PFSK-1 (cell line): Measurements from ENCODE around the gene NPIPB2.

Experiments used
- FOXP2 ChIP-seq: optimal IDR thresholded peaks from 2 replicates; pipeline ENCODE3; 2011; ENCODE audit warnings: borderline replicate concordance, control low read depth, inconsistent platforms; ENCODE audit not compliant: insufficient read depth; ENCODE audit errors: extremely low read length, extremely low read depth
- POLR2AphosphoS5 ChIP-seq: IDR thresholded peaks from 2 replicates; pipeline ENCODE4 v1.6.1; 2012; ENCODE audit warnings: low read depth, mild to moderate bottlenecking, control low read depth, low read length, moderate library complexity
- REST ChIP-seq, 2 experiments: IDR thresholded peaks; 2 replicates each; pipeline versions ENCODE4 v1.6.1 to v1.8.0; 2011 to 2012; ENCODE audit warnings: low read depth in 2 of 2, low read length in 2 of 2, control low read depth in 1 of 2, inconsistent platforms in 1 of 2, mild to moderate bottlenecking in 1 of 2, moderate library complexity in 1 of 2; ENCODE audit not compliant: insufficient read depth in 1 of 2
- SIN3A ChIP-seq: IDR thresholded peaks from 2 replicates; pipeline ENCODE4 v1.6.1; 2012; ENCODE audit warnings: mild to moderate bottlenecking, low read length, moderate library complexity, borderline replicate concordance; ENCODE audit not compliant: insufficient read depth
- TAF1 ChIP-seq: IDR thresholded peaks from 2 replicates; pipeline ENCODE4 v1.6.1; 2012; ENCODE audit warnings: low read length, control low read depth, borderline replicate concordance; ENCODE audit not compliant: insufficient read depth

NPIPB2 gene

GRCh38 chr16:11955713-11956123 is 13.9 kb upstream of the NPIPB2 start:
- TF ChIP-seq REST (IDR thresholded peaks at IDR 0.05; ENCODE audit: insufficient read depth in 1 of 2, low read depth in 2 of 2, low read length in 2 of 2), result no peak
- no peak for TF ChIP-seq FOXP2
- TF ChIP-seq TAF1, result no peak
- no peak for TF ChIP-seq POLR2AphosphoS5
- no peak for TF ChIP-seq SIN3A

GRCh38 chr16:11950388-11950787 is 8.5 kb upstream of the NPIPB2 start:
- no peak for TF ChIP-seq TAF1
- no peak for TF ChIP-seq REST (IDR thresholded peaks at IDR 0.05; ENCODE audit: insufficient read depth in 1 of 2, low read depth in 2 of 2, low read length in 2 of 2)
- TF ChIP-seq POLR2AphosphoS5, result no peak
- no peak for TF ChIP-seq SIN3A
- no peak for TF ChIP-seq FOXP2

GRCh38 chr16:11949527-11949926 is 7.7 kb upstream of the NPIPB2 start:
- TF ChIP-seq SIN3A (no peak), FOXP2 (no peak), REST (IDR thresholded peaks at IDR 0.05; ENCODE audit: insufficient read depth in 1 of 2, low read depth in 2 of 2, low read length in 2 of 2) (no peak), TAF1 (no peak), POLR2AphosphoS5 (no peak)

- TF ChIP-seq SIN3A (no peak), TAF1 (no peak), FOXP2 (no peak), POLR2AphosphoS5 (no peak), REST (IDR thresholded peaks at IDR 0.05; ENCODE audit: insufficient read depth in 1 of 2, low read depth in 2 of 2, low read length in 2 of 2) (no peak)
Measured at GRCh38 chr16:11948819-11949218, 7.0 kb upstream of the NPIPB2 start.

- TF ChIP-seq TAF1 (no peak), SIN3A (no peak), FOXP2 (no peak), POLR2AphosphoS5 (no peak), REST (IDR thresholded peaks at IDR 0.05; ENCODE audit: insufficient read depth in 1 of 2, low read depth in 2 of 2, low read length in 2 of 2) (no peak)
Measured at GRCh38 chr16:11946433-11946832, 4.6 kb upstream of the NPIPB2 start.
